ENCODE data around the gene ADAT2.

Gene ADAT2

GRCh38 chr6:143374014-143374413 is 76.5 kb downstream of the ADAT2 start:
- Histone ChIP-seq H3K27me3 (ENCODE audit: control insufficient read depth in 5 of 5, insufficient read depth in 4 of 5, low read length in 5 of 5) (no peaks in the 10 kb centered on the region), H3K4me3 (ENCODE audit: low read depth in 1 of 5, low read length in 5 of 5) (no peak overlapping the region), H3K9ac (ENCODE audit: low read length in 5 of 5) (no peak overlapping the region), H3K4me1 (ENCODE audit: control insufficient read depth in 5 of 5, insufficient read depth in 5 of 5, low read length in 5 of 5) (peaks cover 0 to 2% (median 0%) of the 10 kb centered on the region in 5 donors), H3K27ac (ENCODE audit: low read depth, low read length) (no peak overlapping the region), H3K9me3 (ENCODE audit: control insufficient read depth in 5 of 5, low read length in 5 of 5) (no peaks in the 10 kb centered on the region), H3K36me3 (ENCODE audit: control insufficient read depth in 5 of 5, insufficient read depth in 5 of 5, low read length in 5 of 5) (no peaks in the 10 kb centered on the region)
